Esophagus muscularis mucosa (tissue), 3 donors: Measurements from ENCODE around the gene NPEPL1.

Source experiments
- EP300 ChIP-seq: sonication (generic); formaldehyde crosslinking; IDR thresholded peaks from one replicate; pipeline ENCODE4 v1.6.1; 2017; ENCODE audit warnings: antibody characterized with exemption
- TF ChIP-seq, protein P1 (sequence below), 3 experiments: fragments of 200-600 bp in 2 of 3; fragments of 450-650 bp in 1 of 3; sonication (generic) in 2 of 3; IDR thresholded peaks; one replicate each; pipeline ENCODE4 v1.5.1; 2017 to 2019; ENCODE audit warnings: antibody characterized with exemption in 3 of 3, mild to moderate bottlenecking in 2 of 3, moderate library complexity in 1 of 3

DNA sequence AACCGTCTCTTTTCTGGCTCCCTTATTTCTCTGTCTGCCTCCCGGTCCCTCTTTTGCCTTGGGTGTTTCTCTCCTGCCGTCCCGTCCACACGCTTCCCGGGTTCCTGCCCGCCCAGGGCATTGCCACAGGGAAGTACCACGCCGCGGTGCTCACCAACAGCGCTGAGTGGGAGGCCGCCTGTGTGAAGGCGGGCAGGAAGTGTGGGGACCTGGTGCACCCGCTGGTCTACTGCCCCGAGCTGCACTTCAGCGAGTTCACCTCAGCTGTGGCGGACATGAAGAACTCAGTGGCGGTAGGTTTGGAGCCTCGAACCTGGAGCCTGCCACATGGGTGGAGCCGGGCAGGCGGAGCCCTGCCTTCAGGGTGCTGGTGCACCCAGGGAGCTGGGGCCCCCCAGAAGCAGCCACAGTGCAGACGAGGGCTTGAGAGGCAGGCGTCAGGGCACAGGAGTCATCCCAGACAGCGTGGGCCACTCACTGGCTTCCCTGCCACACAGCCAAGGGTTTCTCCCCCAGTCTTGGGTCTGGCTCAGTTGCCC lies 21.3 kb downstream of the NPEPL1 start:
- TF ChIP-seq, protein P1, sequence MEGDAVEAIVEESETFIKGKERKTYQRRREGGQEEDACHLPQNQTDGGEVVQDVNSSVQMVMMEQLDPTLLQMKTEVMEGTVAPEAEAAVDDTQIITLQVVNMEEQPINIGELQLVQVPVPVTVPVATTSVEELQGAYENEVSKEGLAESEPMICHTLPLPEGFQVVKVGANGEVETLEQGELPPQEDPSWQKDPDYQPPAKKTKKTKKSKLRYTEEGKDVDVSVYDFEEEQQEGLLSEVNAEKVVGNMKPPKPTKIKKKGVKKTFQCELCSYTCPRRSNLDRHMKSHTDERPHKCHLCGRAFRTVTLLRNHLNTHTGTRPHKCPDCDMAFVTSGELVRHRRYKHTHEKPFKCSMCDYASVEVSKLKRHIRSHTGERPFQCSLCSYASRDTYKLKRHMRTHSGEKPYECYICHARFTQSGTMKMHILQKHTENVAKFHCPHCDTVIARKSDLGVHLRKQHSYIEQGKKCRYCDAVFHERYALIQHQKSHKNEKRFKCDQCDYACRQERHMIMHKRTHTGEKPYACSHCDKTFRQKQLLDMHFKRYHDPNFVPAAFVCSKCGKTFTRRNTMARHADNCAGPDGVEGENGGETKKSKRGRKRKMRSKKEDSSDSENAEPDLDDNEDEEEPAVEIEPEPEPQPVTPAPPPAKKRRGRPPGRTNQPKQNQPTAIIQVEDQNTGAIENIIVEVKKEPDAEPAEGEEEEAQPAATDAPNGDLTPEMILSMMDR (IDR thresholded peaks at IDR 0.05), result no peak
- TF ChIP-seq EP300, result no peak
